HG02610 (cell line): ENCODE measurements around the gene LENEP.

Experiments
- ATAC-seq: cut with Tn5 transposase; IDR thresholded peaks from one replicate; pipeline ENCODE4 v1.9.1; 2021; ENCODE audit warnings: mild to moderate bottlenecking, moderate library complexity; ENCODE audit not compliant: unreplicated experiment

Gene LENEP

DNA sequence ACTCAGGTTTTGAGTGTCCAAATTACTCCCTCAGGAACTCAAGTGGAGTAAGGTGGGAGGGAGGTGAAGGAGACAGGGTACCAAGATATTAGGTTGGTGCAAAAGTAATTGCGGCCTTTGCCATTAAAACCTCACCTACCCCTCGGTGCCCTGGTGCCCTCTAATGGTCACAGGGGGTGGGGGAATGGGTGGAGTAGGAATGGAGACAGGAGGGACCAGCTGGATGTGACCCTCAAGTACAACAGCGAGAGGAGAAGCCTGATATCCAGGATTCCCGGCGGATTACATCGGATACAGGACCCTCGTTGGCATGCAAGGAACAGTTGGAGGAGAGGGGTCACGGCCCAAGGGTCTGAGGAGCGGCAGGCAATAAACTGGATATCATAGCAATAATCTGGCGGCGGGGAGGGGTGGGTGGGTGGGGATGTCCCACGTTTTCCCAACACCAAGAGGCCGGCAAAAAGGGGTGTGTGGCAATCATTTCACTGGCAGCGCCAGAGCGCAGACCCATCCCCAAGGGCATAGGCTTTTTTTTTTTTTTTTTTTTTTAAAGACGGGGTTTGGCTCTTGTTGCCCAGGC is 4.9 kb downstream of the LENEP start:
- ATAC-seq, result no peak

DNA sequence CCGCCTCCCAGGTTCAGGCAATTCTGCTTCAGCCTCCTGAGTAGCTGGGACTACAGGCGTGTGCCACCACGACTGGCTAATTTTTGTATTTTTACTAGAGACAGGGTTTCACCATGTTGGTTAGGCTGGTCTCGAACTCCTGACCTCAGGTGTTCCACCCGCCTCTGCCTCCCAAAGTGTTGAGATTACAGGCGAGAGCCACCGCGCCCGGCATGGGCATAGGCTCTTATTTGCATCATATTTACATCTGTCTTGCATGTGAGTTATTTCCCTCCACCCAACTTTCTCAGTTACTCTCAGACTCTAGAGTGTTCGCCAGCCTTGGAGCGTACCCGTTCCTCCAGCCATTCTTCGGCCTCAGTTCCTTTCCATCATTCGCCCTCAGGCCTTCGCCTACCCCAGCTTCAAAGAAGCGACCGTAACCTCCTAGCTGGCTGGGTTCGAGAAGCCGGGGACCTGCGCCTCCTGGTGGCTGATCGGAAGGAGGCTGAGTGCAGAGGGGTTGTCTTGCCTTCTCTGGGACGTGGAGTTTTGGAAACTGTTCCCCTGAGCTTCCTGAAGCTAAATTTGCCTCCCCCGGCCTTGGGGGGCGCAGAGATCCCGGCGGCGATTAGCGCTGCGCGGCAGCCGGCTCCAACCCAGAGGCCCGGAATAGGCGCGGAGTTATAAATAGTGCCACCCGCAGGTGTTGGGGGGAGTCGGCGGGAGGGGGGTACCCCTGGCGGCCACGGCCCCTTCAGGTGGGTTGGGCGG is 5.6 kb downstream of the LENEP start:
- no peak for ATAC-seq

DNA sequence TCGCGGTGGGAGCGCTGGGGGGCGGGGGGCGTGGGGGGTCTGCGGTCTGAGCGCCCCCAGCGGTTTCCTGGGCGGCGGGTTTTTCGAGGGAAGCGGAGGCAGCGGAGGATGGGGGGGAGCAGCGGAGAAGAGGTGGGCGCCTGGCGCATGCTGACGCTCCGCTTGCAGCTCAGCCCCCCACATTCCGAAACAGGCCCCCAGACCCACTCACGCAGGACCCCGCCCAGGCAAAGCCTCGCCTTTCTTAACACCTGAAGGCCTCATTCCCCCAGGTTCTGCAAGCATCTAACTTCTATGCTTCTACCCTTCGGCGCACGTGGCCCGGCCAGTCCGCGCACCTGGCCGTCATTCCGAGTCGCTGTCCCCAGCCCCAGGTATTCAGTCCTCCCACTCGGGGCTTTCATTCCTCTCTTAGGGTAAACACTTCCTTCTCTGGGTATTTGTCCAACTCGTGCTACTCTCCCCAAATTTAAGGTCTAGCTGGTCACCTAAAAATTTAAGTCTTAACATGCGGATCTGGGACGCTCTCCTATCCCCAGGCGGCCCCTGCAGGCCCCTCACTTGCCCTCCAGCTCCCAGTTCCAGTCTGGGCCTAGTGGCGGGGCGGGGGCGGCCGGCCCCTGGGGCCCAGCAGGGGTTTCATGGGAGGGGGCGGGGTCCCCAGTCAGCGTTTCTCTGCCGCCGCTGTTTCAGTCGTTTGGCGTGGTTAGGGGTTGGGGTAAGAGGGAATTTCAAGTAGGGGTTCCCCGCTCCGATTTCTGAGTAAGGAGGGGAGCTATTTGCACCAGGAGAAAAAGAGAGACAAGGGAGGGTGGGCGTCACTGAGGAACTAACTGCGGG is 6.4 kb downstream of the LENEP start:
- ATAC-seq, result no peak

DNA sequence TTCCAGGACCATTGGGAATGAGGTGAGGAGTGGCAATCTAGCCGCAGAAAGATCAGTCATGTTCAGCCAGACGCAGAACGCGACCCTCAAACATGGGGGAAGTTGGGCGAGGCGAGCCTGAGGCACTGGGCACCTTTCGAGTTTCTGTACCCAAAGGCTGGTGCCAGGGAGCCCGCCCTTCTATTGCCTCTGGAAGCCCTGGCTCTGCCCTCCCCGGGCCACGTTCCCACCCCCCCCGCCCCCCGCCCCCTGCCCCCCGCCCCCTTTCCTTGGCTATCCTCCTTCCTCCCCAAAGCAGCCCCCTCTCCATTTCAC is 7.0 kb downstream of the LENEP start:
- ATAC-seq, result no peak

DNA sequence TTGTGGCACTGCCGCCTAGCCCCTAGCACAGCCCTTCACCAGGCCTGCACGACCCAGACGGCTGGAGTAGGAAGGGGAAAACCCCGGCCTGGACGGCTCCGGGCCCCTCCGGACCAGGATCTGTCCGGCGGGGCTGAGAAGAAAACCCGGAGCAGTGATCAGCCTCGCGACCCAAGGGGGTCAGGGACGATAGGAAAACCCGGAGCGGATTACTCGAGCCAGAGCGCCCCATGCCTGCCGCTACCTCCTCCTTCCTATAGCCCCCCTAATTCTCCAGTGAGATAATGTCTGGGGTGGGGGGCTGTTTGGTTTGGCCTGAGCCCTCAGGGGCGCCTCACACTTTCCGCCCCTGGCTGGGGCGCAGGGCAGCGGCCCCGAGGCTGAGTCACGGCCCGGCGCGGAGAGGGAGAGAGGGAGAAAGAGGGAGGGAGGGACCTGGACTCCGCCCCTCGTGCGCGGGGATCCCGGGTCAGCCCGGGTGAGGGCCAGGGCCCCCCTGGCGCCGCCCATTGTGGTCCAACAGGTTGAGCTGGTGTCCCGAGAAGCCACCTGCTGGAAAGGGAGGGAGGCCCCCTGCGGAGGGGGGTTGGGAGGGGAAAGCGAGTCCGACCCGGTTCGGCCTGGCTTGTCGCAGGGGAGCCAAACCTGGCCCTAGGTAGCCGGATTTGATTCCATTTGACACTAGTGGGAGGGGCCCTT is 7.5 kb downstream of the LENEP start:
- ATAC-seq, result peak; percentile 43

DNA sequence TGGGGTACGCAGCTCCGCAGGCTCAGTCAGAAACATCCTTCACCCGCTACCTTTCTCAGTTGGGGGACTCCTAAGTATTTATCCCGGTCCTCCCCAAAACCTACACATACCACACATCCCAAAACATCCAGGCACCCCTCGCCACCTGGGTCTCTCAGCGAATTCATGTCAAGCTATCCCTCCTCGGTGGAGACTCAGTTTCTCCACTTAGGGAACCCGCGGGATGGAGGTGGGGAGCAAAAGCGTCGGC is 8.0 kb downstream of the LENEP start:
- ATAC-seq, result no peak

DNA sequence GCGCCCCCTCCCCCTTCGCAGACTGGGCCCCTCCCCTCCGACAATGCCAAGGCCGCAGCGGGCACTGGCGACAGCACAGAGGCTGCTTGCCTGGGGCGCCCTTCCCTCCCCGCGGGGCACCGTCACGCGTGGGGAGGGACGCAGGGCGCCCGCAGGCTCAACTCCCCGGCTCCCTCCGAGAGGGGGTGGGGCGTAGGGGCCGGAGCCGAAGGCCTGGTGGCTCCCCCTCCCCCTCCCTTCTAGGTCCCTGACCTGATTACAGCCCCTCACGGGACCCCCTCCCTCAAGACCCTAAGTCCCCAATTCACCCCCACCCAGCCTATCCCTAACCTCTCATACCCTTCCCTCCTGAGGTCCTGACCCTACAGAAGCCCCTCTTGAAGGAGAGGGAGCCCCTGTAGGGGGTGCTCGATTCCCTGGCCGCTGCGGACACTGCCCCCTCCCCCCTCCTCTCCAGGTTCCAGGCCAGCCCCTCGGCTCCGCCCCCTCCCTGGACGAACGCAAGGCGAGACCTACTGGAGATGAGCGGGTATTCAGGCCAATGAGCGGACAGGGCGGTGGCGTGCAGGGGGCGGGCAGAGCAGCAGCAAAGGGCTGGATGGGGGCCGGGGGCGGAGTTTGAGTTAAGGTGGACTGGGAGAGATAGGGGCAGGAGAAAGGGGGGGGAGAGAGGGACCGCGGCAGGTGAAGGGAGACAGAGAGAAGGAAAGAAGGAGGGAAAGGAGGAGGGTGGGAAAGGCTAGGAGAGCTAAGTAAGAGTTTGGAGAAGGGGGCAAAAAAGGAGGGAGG is 8.5 kb downstream of the LENEP start:
- ATAC-seq, result peak; percentile 64

DNA sequence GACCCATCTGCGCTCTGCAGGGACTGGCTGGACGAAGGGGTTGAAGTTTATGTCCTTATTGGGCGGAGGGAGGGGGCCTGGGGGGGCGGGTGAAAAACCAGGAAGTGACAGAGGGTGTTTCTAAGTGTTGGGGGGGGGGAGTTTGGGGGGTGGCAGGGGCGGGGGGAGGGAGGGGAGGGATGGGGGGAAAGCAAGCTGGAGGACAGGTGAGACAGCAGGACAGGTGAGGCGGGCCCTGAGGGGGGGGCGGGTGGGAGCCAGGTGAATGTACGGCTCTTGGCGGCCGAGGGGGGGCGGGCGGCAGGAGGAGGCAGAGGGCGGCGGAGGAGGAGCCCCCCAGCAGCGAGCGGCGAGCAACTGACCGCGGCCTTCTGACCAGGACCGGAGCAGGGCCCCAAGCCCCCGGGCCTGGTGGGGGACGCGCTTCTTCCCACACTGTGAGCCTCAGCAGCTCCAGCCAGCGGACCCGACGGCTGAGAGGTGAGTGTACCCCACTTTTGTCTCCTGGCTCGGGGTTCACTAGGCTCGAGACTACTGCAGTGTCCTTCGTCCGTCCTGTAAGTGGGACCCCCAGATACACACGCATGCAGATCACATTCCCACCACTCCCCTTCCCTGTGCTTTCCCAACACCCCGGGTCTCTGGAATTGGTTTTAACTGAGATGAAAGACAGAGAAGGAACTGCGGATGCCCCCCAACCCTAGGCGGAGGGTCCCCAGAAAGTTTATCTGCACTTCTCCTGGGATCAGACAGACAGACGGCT is 9.3 kb downstream of the LENEP start, which contains the start of gene ZBTB7B:
Gene ZBTB7B, plus strand, starts transcription at position 339 of the 763 bp plus-strand sequence. CDS start 11,859 bp downstream, outside the sequence.
- ATAC-seq, result no peak

DNA sequence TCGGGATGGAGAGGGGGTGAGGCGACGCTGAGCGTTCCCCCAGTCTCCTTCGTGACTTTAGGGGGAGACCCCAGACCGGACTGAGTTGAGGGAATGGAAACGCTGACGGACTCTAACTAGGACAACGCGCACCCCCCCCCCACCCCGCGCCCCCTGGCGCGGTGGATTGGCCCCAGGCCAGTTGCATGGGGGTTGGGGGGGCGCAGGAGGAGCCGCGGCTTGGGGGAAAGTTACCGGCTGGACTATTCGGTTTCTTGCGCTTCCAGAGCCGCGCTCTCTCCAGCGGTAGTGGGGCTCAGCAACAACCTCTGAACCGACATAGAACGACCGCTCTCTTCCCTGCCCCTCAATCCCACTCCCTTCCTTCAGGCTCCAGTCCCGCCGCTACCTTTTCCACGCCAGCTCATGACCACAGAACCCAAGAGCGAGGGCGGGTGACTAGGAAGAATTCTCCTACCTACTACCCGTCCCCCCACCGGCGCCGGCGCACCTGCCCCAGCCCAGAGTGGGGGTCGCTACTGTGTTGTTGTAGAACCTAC is 9.9 kb downstream of the LENEP start:
- no peak for ATAC-seq

DNA sequence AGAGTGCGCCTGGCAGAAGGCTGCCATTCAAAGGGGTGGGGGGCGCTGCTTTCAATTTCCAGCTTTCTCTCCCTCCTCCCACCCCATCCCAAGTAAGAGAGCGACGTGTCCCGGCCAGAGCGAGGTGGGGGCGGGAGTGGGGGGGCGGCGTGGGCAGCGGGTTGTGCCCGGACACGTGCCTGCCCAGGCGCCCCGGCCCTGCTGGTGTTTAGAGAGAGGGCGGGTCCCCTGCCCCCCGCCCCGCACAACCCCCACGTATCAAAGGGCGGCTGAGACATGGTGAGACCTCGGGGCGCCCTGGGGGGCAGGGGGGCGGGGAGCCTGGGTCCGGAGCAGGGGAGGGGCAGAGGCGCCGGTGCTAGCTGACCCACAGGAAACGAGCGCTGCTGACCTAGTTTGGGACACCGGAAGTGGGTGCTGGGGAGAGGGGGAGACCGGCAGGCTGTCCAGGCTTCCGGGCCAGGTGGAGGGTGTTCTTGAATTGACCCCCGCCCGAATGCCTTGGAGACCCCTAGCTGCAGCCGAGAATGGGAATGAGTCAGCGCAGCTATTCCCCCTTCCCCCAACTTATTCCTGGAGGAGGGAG is 10.5 kb downstream of the LENEP start:
- ATAC-seq, result no peak

DNA sequence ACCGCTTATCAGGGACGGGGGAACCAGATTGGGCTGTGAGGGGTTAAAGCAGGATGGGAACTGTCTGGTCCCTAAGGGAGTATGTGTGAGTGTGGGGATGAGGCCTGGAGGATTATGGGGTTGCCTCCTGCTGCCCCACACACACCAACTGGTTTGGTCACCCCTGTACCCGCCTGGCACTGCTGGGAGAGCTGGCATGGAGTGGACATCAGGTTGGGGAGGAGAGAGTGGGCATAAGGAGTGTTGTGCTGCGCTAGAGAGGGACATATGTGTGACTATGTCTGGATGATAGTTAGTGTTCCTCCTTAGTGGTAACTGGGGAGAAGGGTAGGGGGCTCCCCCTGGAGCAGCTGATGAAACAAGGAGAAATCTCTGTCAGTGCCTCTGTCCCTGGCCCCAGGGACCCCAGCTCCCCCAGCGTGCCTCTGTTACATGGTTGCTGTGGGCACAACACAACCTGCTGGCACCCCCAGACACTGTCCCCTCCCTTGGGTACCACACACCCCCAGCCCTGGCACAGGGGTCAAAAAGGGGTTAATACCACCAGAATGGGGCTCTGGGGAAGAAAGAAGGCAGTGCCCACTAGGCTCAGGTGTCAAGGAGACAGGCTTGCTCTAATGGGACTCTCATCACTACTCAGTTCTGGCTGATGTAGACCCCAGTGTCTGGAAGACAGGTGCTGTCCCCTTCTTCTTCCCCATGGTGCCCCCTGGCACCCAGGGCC is 11.1 kb downstream of the LENEP start:
- no peak for ATAC-seq

DNA sequence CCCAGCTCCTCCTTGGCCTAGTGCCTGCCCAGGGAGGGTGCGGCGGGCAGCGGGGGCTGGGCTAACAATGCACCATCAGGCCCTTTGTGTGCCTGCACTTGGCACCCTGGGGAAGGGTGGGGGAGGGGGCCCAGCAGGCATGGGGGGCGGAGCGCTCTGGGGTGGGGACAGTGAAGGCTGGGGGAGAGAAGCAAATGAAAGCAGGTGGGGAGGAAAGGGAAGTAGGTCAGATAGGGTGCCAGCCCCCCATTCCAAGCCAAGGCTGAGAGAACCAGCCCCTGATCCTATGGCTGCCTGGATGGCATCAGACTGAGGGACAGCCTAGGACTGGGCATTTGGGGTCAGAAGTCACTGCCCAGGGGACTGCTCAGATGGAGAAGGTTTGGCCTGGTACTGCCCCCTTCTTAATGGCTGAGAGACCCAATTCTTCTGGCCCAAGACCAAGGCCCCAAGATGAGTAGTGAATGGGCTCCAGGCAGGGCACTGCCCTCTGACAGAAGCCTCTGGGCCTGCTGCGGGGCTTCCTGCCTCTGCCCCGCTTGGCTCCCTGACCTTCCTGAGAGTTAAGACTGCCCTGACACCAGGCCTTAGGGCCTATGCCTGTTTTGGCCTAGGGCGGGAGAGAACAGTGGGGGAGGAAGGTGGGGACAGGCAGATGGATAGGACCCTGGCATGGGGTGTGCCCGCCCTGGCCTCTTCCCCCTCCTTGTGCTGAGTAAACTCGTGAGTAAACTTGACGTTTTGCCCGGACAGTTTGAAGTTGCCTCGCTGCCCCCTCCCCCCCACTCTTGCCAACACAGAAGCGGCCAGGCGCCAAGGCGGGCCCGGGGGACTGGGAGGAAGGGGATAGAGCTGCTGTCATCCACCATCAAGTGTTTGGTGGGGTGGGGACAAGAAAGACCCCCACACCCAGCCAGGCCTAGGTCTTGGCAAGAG is 12.0 kb downstream of the LENEP start:
- no peak for ATAC-seq

DNA sequence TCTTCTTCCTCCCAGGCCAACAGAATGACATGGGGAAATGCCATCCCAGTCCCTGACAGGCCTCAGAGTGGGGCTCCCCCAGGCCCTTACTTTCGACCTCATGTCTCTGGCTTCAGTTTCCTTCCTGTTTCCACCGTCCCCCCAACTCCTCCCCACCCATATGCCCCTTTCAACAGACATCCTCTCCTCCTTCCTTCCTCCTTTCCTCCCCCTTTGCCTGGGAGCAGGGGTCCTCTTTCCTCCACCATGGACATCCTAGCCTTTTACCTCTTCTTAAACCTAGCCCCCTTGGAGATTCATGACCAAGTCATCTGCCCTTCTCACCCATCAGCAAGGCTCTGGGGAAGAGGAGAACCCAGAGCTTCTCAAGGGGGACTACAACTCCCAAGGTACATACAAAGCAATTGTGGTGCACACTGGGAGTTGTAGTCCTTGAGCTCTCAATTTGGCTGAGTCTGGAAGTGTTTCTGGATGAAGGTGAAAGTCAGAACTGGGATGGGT is 13.3 kb downstream of the LENEP start:
- no peak for ATAC-seq

DNA sequence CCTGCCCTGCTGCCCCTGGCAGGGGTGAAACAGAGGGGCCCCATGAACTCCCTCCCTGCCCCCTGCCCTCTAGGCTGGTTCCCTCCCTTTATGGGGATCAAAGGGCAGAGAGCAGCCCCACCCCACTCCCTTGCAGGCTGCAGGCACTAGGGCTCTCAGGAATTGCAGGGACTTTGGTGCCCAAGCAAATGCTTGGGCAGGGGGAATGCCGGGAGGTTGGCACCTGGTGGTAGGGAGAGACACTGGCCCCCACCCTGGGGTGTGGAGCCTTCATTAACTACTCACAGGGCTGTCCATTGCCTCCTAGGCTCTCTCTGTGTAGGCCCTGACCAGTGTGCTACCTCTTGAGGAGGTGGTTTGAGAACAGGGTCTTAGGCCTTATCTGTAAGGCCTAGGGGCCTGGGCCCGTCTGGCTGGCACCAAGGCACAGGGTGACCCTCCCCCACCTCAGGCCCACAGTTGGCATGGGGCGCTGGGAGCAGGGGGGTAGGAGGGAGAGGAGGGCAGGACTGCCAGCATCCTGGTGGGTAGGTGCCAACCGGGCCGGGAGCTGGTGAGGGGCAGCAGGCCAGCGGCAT is 14.0 kb downstream of the LENEP start:
- ATAC-seq, result no peak

DNA sequence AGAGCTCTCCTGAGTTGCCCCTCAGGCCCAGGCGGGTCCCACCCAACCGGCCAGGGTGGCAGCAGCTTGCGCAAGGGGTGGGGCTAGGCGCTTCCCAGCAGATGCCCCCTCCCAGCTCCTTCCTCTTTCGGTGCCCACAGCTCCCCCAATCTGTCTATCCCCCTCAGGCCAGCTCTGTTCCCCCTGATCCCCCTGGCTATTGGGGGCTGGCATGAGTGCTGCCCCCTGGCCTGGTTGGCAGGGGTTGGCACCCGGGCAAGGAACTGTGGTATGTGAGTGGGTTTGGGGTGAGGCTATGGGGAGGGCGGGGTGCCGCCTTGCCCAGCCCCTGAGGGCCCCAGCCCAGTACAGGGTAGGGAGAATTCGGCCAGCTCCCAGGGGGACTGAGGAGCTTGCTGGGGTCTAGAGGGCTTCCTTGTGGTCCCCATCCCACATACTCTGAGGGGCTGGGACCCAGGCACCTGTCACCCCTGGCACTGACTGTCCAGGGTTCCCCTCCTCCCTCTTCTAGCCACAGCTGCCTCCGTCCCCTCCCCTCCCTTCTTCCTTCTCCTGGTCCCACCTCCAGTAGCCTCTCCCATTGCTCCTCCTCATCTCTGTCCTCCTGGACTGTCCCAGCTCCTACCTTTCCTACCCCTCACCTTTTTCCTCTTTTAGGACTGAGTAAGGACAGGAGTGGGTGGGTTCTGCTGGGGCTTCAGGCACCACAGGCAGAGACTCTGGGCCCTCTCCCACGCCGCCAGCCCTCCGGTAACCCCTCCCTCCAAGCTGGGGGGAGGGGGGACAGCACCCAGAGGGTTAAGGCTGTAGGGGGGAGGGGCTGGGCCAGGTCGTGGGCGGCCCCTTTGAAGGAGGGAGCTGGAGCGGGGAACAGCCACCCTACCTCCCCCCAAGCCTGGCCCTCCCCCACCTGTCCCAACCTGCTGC is 14.9 kb downstream of the LENEP start:
- no peak for ATAC-seq

DNA sequence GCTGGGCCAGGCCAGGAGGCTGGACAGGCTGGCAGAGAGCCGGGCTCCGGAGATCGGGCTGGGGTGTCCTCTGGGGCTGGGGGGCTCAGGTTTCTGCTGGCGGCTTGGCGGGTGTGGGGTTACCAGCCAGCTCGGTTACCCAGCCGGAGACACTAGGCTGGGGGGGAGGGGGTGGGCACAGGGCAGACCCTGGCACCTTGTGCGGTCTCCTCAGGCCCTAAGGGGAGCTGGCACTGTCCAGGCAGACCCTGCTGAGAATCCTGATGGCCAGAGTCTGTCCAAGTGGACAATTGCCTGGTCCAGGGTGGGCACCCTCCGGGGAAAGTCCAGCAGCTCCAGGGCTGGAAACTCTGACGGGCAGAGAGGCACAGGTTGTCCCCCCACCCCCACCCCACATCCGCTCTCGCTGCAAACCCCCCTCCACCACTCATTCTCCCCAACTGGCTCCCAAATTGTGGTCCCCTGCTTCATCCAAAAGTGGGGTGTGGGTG is 15.9 kb downstream of the LENEP start:
- ATAC-seq, result no peak
